ENCODE measurements around the gene MED27.

MED27 gene

GRCh38 chr9:132000659-132001058, 79.0 kb downstream of the MED27 start:
- DNase-seq (ENCODE audit: low read depth) = no peak
- no peak overlapping the region for H3K4me3 ChIP-seq (ENCODE audit: low read depth, low read length)
- no peak for TF ChIP-seq MAX (IDR thresholded peaks at IDR 0.05; ENCODE audit: low read depth, low read length)
- TF ChIP-seq POLR2A (IDR thresholded peaks at IDR 0.05; ENCODE audit: extremely low read depth, insufficient read length) = no peak
- TF ChIP-seq MYC (IDR thresholded peaks at IDR 0.05; ENCODE audit: low read depth, low read length) = no peak
- TF ChIP-seq CTCF (IDR thresholded peaks at IDR 0.05; ENCODE audit: low read depth, low read length) = no peak

GRCh38 chr9:131999692-132000551, 79.7 kb downstream of the MED27 start:
- DNase-seq (ENCODE audit: low read depth) = no peak
- no peak overlapping the region for H3K4me3 ChIP-seq (ENCODE audit: low read depth, low read length)
- TF ChIP-seq POLR2A (IDR thresholded peaks at IDR 0.05; ENCODE audit: extremely low read depth, insufficient read length) (no peak), MAX (IDR thresholded peaks at IDR 0.05; ENCODE audit: low read depth, low read length) (no peak), MYC (IDR thresholded peaks at IDR 0.05; ENCODE audit: low read depth, low read length) (no peak), CTCF (IDR thresholded peaks at IDR 0.05; ENCODE audit: low read depth, low read length) (no peak)

GRCh38 chr9:131997779-131998178, 81.9 kb downstream of the MED27 start:
- no peak for TF ChIP-seq POLR2A (IDR thresholded peaks at IDR 0.05; ENCODE audit: extremely low read depth, insufficient read length)
- no peak for TF ChIP-seq MYC (IDR thresholded peaks at IDR 0.05; ENCODE audit: low read depth, low read length)
- TF ChIP-seq MAX (IDR thresholded peaks at IDR 0.05; ENCODE audit: low read depth, low read length) = no peak
- no peak for TF ChIP-seq CTCF (IDR thresholded peaks at IDR 0.05; ENCODE audit: low read depth, low read length)
- H3K4me3 ChIP-seq (ENCODE audit: low read depth, low read length) = no peak overlapping the region
- DNase-seq (ENCODE audit: low read depth) = no peak

GRCh38 chr9:131997076-131997475, 82.6 kb downstream of the MED27 start:
- DNase-seq (ENCODE audit: low read depth) = no peak
- no peak overlapping the region for H3K4me3 ChIP-seq (ENCODE audit: low read depth, low read length)
- TF ChIP-seq POLR2A (IDR thresholded peaks at IDR 0.05; ENCODE audit: extremely low read depth, insufficient read length) (no peak), MAX (IDR thresholded peaks at IDR 0.05; ENCODE audit: low read depth, low read length) (no peak), MYC (IDR thresholded peaks at IDR 0.05; ENCODE audit: low read depth, low read length) (no peak), CTCF (IDR thresholded peaks at IDR 0.05; ENCODE audit: low read depth, low read length) (no peak)

GRCh38 chr9:131995382-131995781, 84.3 kb downstream of the MED27 start:
- DNase-seq (ENCODE audit: low read depth) = no peak
- no peak overlapping the region for H3K4me3 ChIP-seq (ENCODE audit: low read depth, low read length)
- TF ChIP-seq MAX (IDR thresholded peaks at IDR 0.05; ENCODE audit: low read depth, low read length) (no peak), MYC (IDR thresholded peaks at IDR 0.05; ENCODE audit: low read depth, low read length) (no peak), CTCF (IDR thresholded peaks at IDR 0.05; ENCODE audit: low read depth, low read length) (no peak), POLR2A (IDR thresholded peaks at IDR 0.05; ENCODE audit: extremely low read depth, insufficient read length) (no peak)
